H1 (cell line): Measurements from ENCODE around the gene NDUFA11. TPM values are rescaled to one million over a fixed set of nuclear protein-coding genes. Genes with fewer than 3 reads are reported as not detected.

ENCODE experiments used
- CTCF ChIA-PET: fragments of 300-600 bp; sonication (Branson Sonifier 250); formaldehyde crosslinking; loops from one replicate; lab custom pipeline; 2021; ENCODE audit not compliant: partially characterized antibody; lab: Charles Lee
- POLR2A ChIA-PET: fragments of 300-600 bp; sonication (Branson Sonifier 250); formaldehyde crosslinking; loops from one replicate; lab custom pipeline; 2021; ENCODE audit warnings: inconsistent platforms; ENCODE audit not compliant: partially characterized antibody; lab: Charles Lee
- DNase-seq, 2 experiments: peaks; one replicate each; pipeline versions ENCODE4 v3.0.0 to v3.0.0-alpha.2; 2010 to 2022; ENCODE audit warnings: low spot score in 2 of 2, low read depth in 1 of 2, mixed read lengths in 1 of 2
- FAIRE-seq: peaks from 2 replicates; lab custom pipeline; 2011; peaks lifted over from hg19 to GRCh38; lab: Jason Lieb, UNC
- H2AFZ ChIP-seq: 2 replicates; pipeline ENCODE4 v1.8.1; 2012; ENCODE audit warnings: low read length, inconsistent platforms
- H2AK5ac ChIP-seq: 2 replicates; pipeline ENCODE4 v1.6.1; 2013; ENCODE audit warnings: low read depth, low read length
- H2BK120ac ChIP-seq: replicated peaks from 2 replicates; pipeline ENCODE3; 2013; ENCODE audit warnings: low read depth, low read length, inconsistent platforms
- H2BK12ac ChIP-seq: 2 replicates; pipeline ENCODE4 v1.6.1; 2013; ENCODE audit warnings: low read depth, low read length
- H2BK15ac ChIP-seq: 2 replicates; pipeline ENCODE4 v1.6.1; 2013; ENCODE audit warnings: low read length
- H2BK20ac ChIP-seq: 2 replicates; pipeline ENCODE4 v1.6.1; 2013; ENCODE audit warnings: low read length
- H2BK5ac ChIP-seq: 2 replicates; pipeline ENCODE4 v1.6.1; 2013; ENCODE audit warnings: low read depth, low read length
- H3K14ac ChIP-seq: 2 replicates; pipeline ENCODE4 v1.6.1; 2013; ENCODE audit warnings: inconsistent platforms; ENCODE audit not compliant: insufficient read length
- H3K18ac ChIP-seq: 2 replicates; pipeline ENCODE4 v1.6.1; 2013; ENCODE audit warnings: low read length; ENCODE audit errors: extremely low read depth
- H3K23ac ChIP-seq: 2 replicates; pipeline ENCODE4 v1.6.1; 2013; ENCODE audit warnings: inconsistent platforms; ENCODE audit not compliant: insufficient read length
- H3K23me2 ChIP-seq: 2 replicates; pipeline ENCODE4 v1.6.1; 2013; ENCODE audit warnings: low read depth, low read length
- H3K27ac ChIP-seq: 2 replicates; pipeline ENCODE4 v1.6.1; 2011; ENCODE audit warnings: low read depth, low read length, inconsistent platforms
- H3K27me3 ChIP-seq, 4 experiments: replicated peaks in 1 of 4; 1 replicate in 1 of 4; 2 replicates in 3 of 4; pipeline versions ENCODE4 v1.6.1 to v1.8.1; 2011 to 2013; ENCODE audit warnings: low read length in 3 of 4, mild to moderate bottlenecking in 3 of 4, inconsistent platforms in 2 of 4, mixed read lengths in 2 of 4, moderate library complexity in 1 of 4; ENCODE audit not compliant: control insufficient read depth in 3 of 4, insufficient read depth in 3 of 4; ENCODE audit errors: extremely low read depth in 1 of 4
- H3K36me3 ChIP-seq, 4 experiments: 2 replicates each; pipeline versions ENCODE4 v1.6.1 to v1.8.1; 2011 to 2013; ENCODE audit warnings: mild to moderate bottlenecking in 4 of 4, low read length in 3 of 4, moderate library complexity in 2 of 4, control low read depth in 1 of 4, inconsistent platforms in 1 of 4; ENCODE audit not compliant: insufficient read depth in 4 of 4, control insufficient read depth in 2 of 4
- H3K4ac ChIP-seq: replicated peaks from 2 replicates; pipeline ENCODE3; 2013; ENCODE audit warnings: low read length, low read depth, mixed read lengths, inconsistent platforms; ENCODE audit not compliant: insufficient read length
- H3K4me1 ChIP-seq, 4 experiments: replicated peaks in 1 of 4; 1 replicate in 1 of 4; 2 replicates in 3 of 4; pipeline versions ENCODE4 v1.6.1 to v1.8.1; 2011 to 2013; ENCODE audit warnings: low read length in 3 of 4, inconsistent platforms in 2 of 4, mixed read lengths in 1 of 4; ENCODE audit not compliant: insufficient read depth in 4 of 4, control insufficient read depth in 3 of 4
- H3K4me2 ChIP-seq, 2 experiments: 2 replicates each; pipeline versions ENCODE4 v1.6.1 to v1.8.1; 2011 to 2013; ENCODE audit warnings: low read depth in 2 of 2, low read length in 2 of 2, control low read depth in 1 of 2, inconsistent platforms in 1 of 2, mild to moderate bottlenecking in 1 of 2; ENCODE audit not compliant: insufficient read depth in 1 of 2
- H3K4me3 ChIP-seq, 4 experiments: fragments of 200-600, 300-600 bp in 1 of 4; sonication (generic), shearing (Covaris generic), sonication (Bioruptor Twin) in 1 of 4; 2 replicates each; pipeline versions ENCODE4 v1.5.1 to v1.8.1; 2011 to 2016; ENCODE audit warnings: low read length in 4 of 4, low read depth in 3 of 4, control low read depth in 2 of 4, inconsistent platforms in 2 of 4, mild to moderate bottlenecking in 2 of 4, mixed read lengths in 1 of 4, moderate library complexity in 1 of 4; ENCODE audit not compliant: insufficient read depth in 2 of 4; ENCODE audit errors: extremely low read depth in 1 of 4
- H3K56ac ChIP-seq: replicated peaks from 2 replicates; pipeline ENCODE3; 2013; ENCODE audit warnings: low read depth, mild to moderate bottlenecking, mixed read lengths, low read length, inconsistent platforms; ENCODE audit not compliant: insufficient read length
- H3K79me1 ChIP-seq: 2 replicates; pipeline ENCODE4 v1.6.1; 2013; ENCODE audit warnings: low read depth, low read length, control low read depth
- H3K79me2 ChIP-seq, 2 experiments: 2 replicates each; pipeline versions ENCODE4 v1.6.1 to v1.8.1; 2012 to 2013; ENCODE audit warnings: low read length in 2 of 2, mild to moderate bottlenecking in 2 of 2, inconsistent platforms in 1 of 2; ENCODE audit not compliant: insufficient read depth in 2 of 2, control insufficient read depth in 1 of 2
- H3K9ac ChIP-seq, 4 experiments: replicated peaks in 1 of 4; 1 replicate in 1 of 4; 2 replicates in 3 of 4; pipeline versions ENCODE4 v1.6.1 to v1.8.1; 2011 to 2013; ENCODE audit warnings: low read depth in 3 of 4, low read length in 3 of 4, control low read depth in 2 of 4, mild to moderate bottlenecking in 2 of 4, moderate library complexity in 2 of 4, inconsistent platforms in 1 of 4; ENCODE audit errors: extremely low read depth in 1 of 4
- H3K9me3 ChIP-seq, 2 experiments: 2 replicates each; pipeline versions ENCODE4 v1.6.1 to v1.8.1; 2012 to 2013; ENCODE audit warnings: mild to moderate bottlenecking in 2 of 2, moderate library complexity in 2 of 2, control low read depth in 1 of 2, inconsistent platforms in 1 of 2, low read depth in 1 of 2, low read length in 1 of 2, mixed read lengths in 1 of 2; ENCODE audit not compliant: insufficient read depth in 2 of 2
- H4K20me1 ChIP-seq, 2 experiments: replicated peaks in 1 of 2; 2 replicates each; pipeline versions ENCODE3 to v1.8.1; 2011 to 2013; ENCODE audit warnings: inconsistent platforms in 2 of 2, low read length in 2 of 2, mild to moderate bottlenecking in 1 of 2; ENCODE audit not compliant: insufficient read depth in 2 of 2, control insufficient read depth in 1 of 2
- H4K5ac ChIP-seq: 2 replicates; pipeline ENCODE4 v1.6.1; 2013; ENCODE audit warnings: low read length, low read depth, mixed read lengths, inconsistent platforms; ENCODE audit not compliant: insufficient read length
- H4K8ac ChIP-seq: 2 replicates; pipeline ENCODE4 v1.8.0; 2013; ENCODE audit warnings: mild to moderate bottlenecking, moderate library complexity, low read length, inconsistent platforms; ENCODE audit not compliant: insufficient read depth; ENCODE audit errors: extremely low read depth
- H4K91ac ChIP-seq: replicated peaks from 2 replicates; pipeline ENCODE3; 2013; ENCODE audit warnings: low read length, mixed read lengths, inconsistent platforms; ENCODE audit not compliant: insufficient read length
- ATF3 ChIP-seq: IDR thresholded peaks from 2 replicates; pipeline ENCODE4 v1.6.1; 2011; ENCODE audit warnings: low read depth, mild to moderate bottlenecking, low read length; ENCODE audit not compliant: insufficient read depth
- EP300 ChIP-seq, 2 experiments: IDR thresholded peaks; 1 replicate in 1 of 2; 2 replicates in 1 of 2; pipeline ENCODE4 v1.6.1; 2011 to 2012; ENCODE audit warnings: low read depth in 2 of 2, low read length in 2 of 2, mild to moderate bottlenecking in 2 of 2, borderline replicate concordance in 1 of 2, inconsistent platforms in 1 of 2, moderate library complexity in 1 of 2
- KDM5A ChIP-seq: fragments of 200-600 bp; IDR thresholded peaks from 2 replicates; pipeline ENCODE4 v1.7.1; 2012; ENCODE audit warnings: mild to moderate bottlenecking, low read length, inconsistent platforms, mixed read lengths
- POLR2A ChIP-seq, 2 experiments: IDR thresholded peaks; 1 replicate in 1 of 2; 2 replicates in 1 of 2; pipeline ENCODE4 v1.6.1; 2011; ENCODE audit warnings: low read depth in 2 of 2, low read length in 2 of 2, mild to moderate bottlenecking in 2 of 2; ENCODE audit errors: control extremely low read depth in 1 of 2
- SP1 ChIP-seq: IDR thresholded peaks from 2 replicates; pipeline ENCODE4 v1.6.1; 2011; ENCODE audit warnings: low read depth, low read length
- TEAD4 ChIP-seq: IDR thresholded peaks from 2 replicates; pipeline ENCODE4 v1.6.1; 2012; ENCODE audit warnings: low read depth, low read length, inconsistent platforms, mixed read lengths
- YY1 ChIP-seq: IDR thresholded peaks from 2 replicates; pipeline ENCODE4 v1.6.1; 2011; ENCODE audit warnings: low read depth, mild to moderate bottlenecking, low read length
- WGBS, 2 experiments: shearing (Covaris generic) in 1 of 2; methylation state at CpG; one replicate each; pipeline versions ENCODE4 v1.1.6 to v1.1.7; 2013 to 2015; ENCODE audit warnings: low lambda C conversion rate in 2 of 2, mixed read lengths in 2 of 2, inconsistent platforms in 1 of 2, low coverage in 1 of 2, missing lambda C conversion rate in 1 of 2; ENCODE audit not compliant: insufficient replicate concordance in 2 of 2, insufficient coverage in 1 of 2, insufficient read length in 1 of 2; ENCODE audit errors: extremely low coverage in 1 of 2, missing lambda C conversion rate in 1 of 2; 5-methylcytosine and 5-hydroxymethylcytosine counted together
- polyA plus RNA-seq, 7 experiments: library from polyadenylated mRNA; depleted of rRNA in 3 of 7; stranded (reverse) in 5 of 7; unstranded in 2 of 7; fragments of >200 nt in 5 of 7; fragments of 200-250 nt in 2 of 7; gene quantifications; 1 replicate in 5 of 7; 2 replicates in 1 of 7; 4 replicates in 1 of 7; pipeline versions ENCODE4 v1.2.1 to v1.2.3, GENCODE V29; 2011 to 2013; ENCODE audit warnings: missing spikeins in 2 of 7, mixed read lengths in 2 of 7
- total RNA-seq: library from RNA; stranded (reverse); fragmentation: NEBNext Ultra II Directional; extraction: Animal tissue kit (Norgen Biotek cat#: 25700); gene quantifications from 2 replicates; pipeline ENCODE4 v1.2.1, GENCODE V29; 2021

NDUFA11 gene
- total and polyA plus RNA-seq, 2 of the 8 experiments (the other 6 are each of a cell fraction or from before 2014, with no cell fraction given), result 205 to 1,037 TPM

- no peaks in the 10 kb centered on the region for H3K4me1 ChIP-seq
- H3K79me1 ChIP-seq, result peaks cover 10% of the 10 kb centered on the region
- no peak overlapping the region for H3K4me3 ChIP-seq
- H3K36me3 ChIP-seq, result peaks cover 14 to 34% (median 23%) of the 10 kb centered on the region in 4 experiments
- H3K56ac ChIP-seq, result no peak overlapping the region
- no peak overlapping the region for H3K23ac ChIP-seq
- H4K20me1 ChIP-seq, result peaks cover 11 to 30% of the 10 kb centered on the region in 2 experiments
- CTCF ChIA-PET, result interaction anchor here (0.6 kb wide), 1 partner anchor 90 kb away, joined by 4 read pairs; no protein-coding TSS in a partner anchor
- no peaks in the 10 kb centered on the region for H3K23me2 ChIP-seq
- H3K9ac ChIP-seq, result no peak overlapping the region
- FAIRE-seq (no peak), DNase-seq (no peak)
- no peak overlapping the region for H3K4ac ChIP-seq
- no peak overlapping the region for H4K91ac ChIP-seq
- H4K5ac ChIP-seq, result no peak overlapping the region
- no peaks in the 10 kb centered on the region for H3K9me3 ChIP-seq
- no peak overlapping the region for H3K18ac ChIP-seq
- H3K4me2 ChIP-seq, result no peak overlapping the region
- WGBS, 2 experiments, result 91% methylated on average over 18 of the region's 18 CpGs; no CpG with 5 or more reads in 1 of the 2 experiments
- no peak overlapping the region for H2BK12ac ChIP-seq
- no peak overlapping the region for H2BK5ac ChIP-seq
- H4K8ac ChIP-seq, result no peak overlapping the region
- H2BK120ac ChIP-seq, result no peak overlapping the region
- POLR2A ChIA-PET, result no interaction called here
- no peak for TF ChIP-seq ATF3
- TF ChIP-seq POLR2A (IDR thresholded peaks at IDR 0.05; ENCODE audit: control extremely low read depth in 1 of 2, low read depth in 2 of 2, low read length in 2 of 2), result no peak
- TF ChIP-seq EP300 (IDR thresholded peaks at IDR 0.05; ENCODE audit: borderline replicate concordance in 1 of 2, low read depth in 2 of 2, low read length in 2 of 2), result no peak
- no peak for TF ChIP-seq YY1
- TF ChIP-seq SP1, result no peak
- TF ChIP-seq KDM5A, result no peak
- TF ChIP-seq TEAD4, result no peak
- no peak overlapping the region for H2AFZ ChIP-seq
- H3K27ac ChIP-seq, result no peak overlapping the region
- H3K79me2 ChIP-seq, result peaks cover 0 to 6% of the 10 kb centered on the region in 2 experiments; a peak in 1 of 4 replicates
- no peak overlapping the region for H2AK5ac ChIP-seq
- H2BK15ac ChIP-seq, result no peak overlapping the region
- no peaks in the 10 kb centered on the region; a peak in 1 of 7 replicates for H3K27me3 ChIP-seq
- H2BK20ac ChIP-seq, result no peak overlapping the region
- no peak overlapping the region for H3K14ac ChIP-seq
These were observed 28.6 kb upstream of the NDUFA11 start for GRCh38 chr19:5932146-5932545.
